ENCODE results near the gene NGFR.

- TF ChIP-seq EZH2 (IDR thresholded peaks at IDR 0.05; ENCODE audit: insufficient read depth, poor library complexity, severe bottlenecking) (no peak), EZH2phosphoT487 (IDR thresholded peaks at IDR 0.05; ENCODE audit: insufficient read depth, low read depth) (no peak)
Measured at GRCh38 chr17:49523706-49524472, 28.8 kb downstream of the NGFR start.
